GM12891 (cell line): ENCODE data around the gene ZNF90.

Experiments used
- DNase-seq: peaks from one replicate; pipeline ENCODE4 v3.0.0; 2011; ENCODE audit warnings: low spot score; ENCODE audit not compliant: insufficient read length
- FAIRE-seq: peaks from 2 replicates; lab custom pipeline; 2011; peaks lifted over from hg19 to GRCh38; lab: Jason Lieb, UNC
- PAX5 ChIP-seq: IDR thresholded peaks from 2 replicates; pipeline ENCODE4 v1.6.1; 2011; ENCODE audit warnings: low read length, moderate library complexity, mild to moderate bottlenecking; ENCODE audit not compliant: insufficient read depth, severe bottlenecking
- POLR2A ChIP-seq: IDR thresholded peaks from 2 replicates; pipeline ENCODE4 v1.6.1; 2011; ENCODE audit warnings: low read depth, low read length, control low read depth
- POLR2AphosphoS5 ChIP-seq: IDR thresholded peaks from 2 replicates; pipeline ENCODE4 v1.6.1; 2011; ENCODE audit warnings: low read depth, low read length, control low read depth
- POU2F2 ChIP-seq: IDR thresholded peaks from 2 replicates; pipeline ENCODE4 v1.6.1; 2011; ENCODE audit warnings: low read depth, mild to moderate bottlenecking, control low read depth, low read length, moderate library complexity
- SPI1 ChIP-seq: IDR thresholded peaks from 2 replicates; pipeline ENCODE4 v1.6.1; 2011; ENCODE audit warnings: low read depth, low read length, control low read depth
- TAF1 ChIP-seq: IDR thresholded peaks from 2 replicates; pipeline ENCODE4 v1.6.1; 2011; ENCODE audit warnings: low read depth, low read length, control low read depth

ZNF90 gene

GRCh38 chr19:20164456-20164855 lies 86.7 kb downstream of the ZNF90 start:
- FAIRE-seq = no peak
- no peak for DNase-seq
- TF ChIP-seq POLR2AphosphoS5 (no peak), POU2F2 (no peak), TAF1 (no peak), PAX5 (no peak), POLR2A (no peak), SPI1 (no peak)

GRCh38 chr19:20165971-20166592 lies 88.3 kb downstream of the ZNF90 start:
- FAIRE-seq (no peak), DNase-seq (no peak)
- TF ChIP-seq POU2F2 (no peak), PAX5 (no peak), SPI1 (no peak), TAF1 (no peak), POLR2AphosphoS5 (no peak), POLR2A (no peak)

GRCh38 chr19:20167020-20167644 lies 89.3 kb downstream of the ZNF90 start, which contains the start of gene ZNF486:
TSS of gene ZNF486 (plus strand) at chr19:20167214. CDS start at chr19:20167331, 117 bp downstream.
- peak; percentile 34 for DNase-seq
- TF ChIP-seq POLR2AphosphoS5 = peak; percentile 57; the same call in 1 of the 2 replicates
- peak; percentile 70; the same call in 1 of the 2 replicates for TF ChIP-seq POLR2A
- no peak for TF ChIP-seq TAF1
- TF ChIP-seq POU2F2 = peak; percentile 34; the same call in 1 of the 2 replicates
- no peak for TF ChIP-seq SPI1
- no peak for TF ChIP-seq PAX5
- FAIRE-seq = peak; percentile 95

GRCh38 chr19:20167651-20168122 lies 89.9 kb downstream of the ZNF90 start:
- DNase-seq (no peak), FAIRE-seq (no peak)
- no peak for TF ChIP-seq POLR2A
- no peak for TF ChIP-seq POU2F2
- TF ChIP-seq TAF1 = no peak
- TF ChIP-seq SPI1 = no peak
- no peak for TF ChIP-seq POLR2AphosphoS5
- no peak for TF ChIP-seq PAX5
